Ishikawa (cell line): ENCODE results near the gene TPK1.

Experiments used
- EGR1 ChIP-seq: IDR thresholded peaks from 2 replicates; pipeline ENCODE4 v1.6.1; 2012
- NFIC ChIP-seq: IDR thresholded peaks from 2 replicates; pipeline ENCODE4 v1.6.1; 2012
- RAD21 ChIP-seq: IDR thresholded peaks from 2 replicates; pipeline ENCODE4 v1.6.1; 2012; ENCODE audit warnings: low read depth

GRCh38 chr7:144632724-144633123, 203.1 kb downstream of the TPK1 start:
- TF ChIP-seq EGR1, result no peak
- TF ChIP-seq RAD21, result no peak
- TF ChIP-seq NFIC, result no peak
